ENCODE measurements around the gene SEC63. TPM values are rescaled to one million over a fixed set of nuclear protein-coding genes. Genes with fewer than 3 reads are reported as not detected.
A peak's percentile ranks its signal among the peaks of the same experiment; 100 is the strongest.
"Not testable (repeated sequence)": the region's sequence is repeated elsewhere in the genome, so short reads cannot be mapped to it uniquely, and the experiment has no call there.

The SEC63 gene
- total RNA-seq, 1 donor from 2014 or later: 85.5 TPM

DNA sequence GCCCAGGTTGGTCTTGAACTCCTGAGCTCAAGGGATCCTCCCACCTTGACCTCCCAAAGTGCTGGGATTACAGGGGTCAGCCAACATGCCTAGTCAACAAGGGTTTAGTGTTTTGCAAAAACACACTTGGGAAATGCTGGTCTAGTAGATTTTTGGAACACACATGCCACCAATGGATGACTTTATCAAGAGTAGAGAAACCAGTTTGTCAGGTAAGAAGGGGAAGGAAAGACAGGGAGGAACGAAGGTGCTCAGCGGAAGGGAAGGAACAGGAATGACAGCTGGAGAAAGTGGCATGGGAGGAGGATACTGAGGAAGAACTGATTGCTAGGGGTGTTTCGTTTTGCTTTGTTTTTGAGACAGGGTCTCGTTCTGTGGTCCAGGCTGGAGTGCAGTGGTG, 15.6 kb upstream of the SEC63 start:
- no peak for DNase-seq (ENCODE audit: low spot score)

DNA sequence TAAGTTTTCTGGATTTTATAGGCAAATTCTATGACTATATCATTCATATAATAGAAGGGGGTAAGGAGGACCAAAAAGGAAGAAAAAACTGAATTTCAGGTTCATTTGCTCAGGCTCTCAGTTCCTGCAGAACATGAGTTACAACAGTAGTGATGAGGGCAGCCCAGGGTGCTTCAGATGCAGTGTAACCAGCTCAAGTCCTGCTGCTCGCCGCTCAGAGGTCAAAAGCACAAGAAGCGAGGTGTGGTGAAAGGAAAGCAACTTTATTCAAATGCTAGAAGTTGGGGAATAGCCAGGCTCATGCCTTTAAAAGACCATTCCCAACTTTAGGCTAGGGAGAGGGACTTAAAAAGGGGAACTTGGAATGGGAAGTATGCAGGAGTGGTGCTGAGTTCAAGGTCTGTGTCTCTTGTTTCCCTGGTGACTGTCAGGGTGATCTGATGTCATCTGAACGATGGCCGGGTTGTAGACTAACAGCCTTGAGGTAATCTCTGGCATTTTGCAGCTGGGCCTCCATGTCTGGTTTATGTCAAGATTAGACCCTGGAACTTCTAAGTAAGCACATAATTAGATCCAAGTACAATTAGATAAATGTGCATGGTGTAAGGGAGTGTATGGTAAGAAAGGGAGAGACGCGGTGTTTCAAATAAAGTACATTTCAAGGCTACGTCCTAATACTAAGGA, 14.5 kb upstream of the SEC63 start:
- no peak for DNase-seq (ENCODE audit: low spot score)

DNA sequence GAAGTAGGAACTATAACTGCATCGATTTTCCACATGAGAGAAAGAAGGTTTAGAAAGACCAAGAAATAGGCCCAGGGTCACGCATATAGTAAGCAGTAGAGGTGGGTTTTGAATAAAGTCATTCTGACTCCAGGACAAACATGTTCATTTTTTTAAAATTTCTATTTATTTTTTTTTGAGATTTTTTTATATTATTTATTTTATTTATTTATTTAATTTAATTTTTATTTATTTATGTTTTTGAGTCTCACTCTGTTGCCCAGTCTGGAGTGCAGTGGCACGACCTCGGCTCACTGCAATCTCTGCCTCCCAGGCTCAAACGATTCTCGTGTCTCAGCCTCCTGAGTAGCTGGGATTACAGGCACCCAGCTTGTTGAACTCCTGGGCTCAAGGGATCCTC, 13.2 kb upstream of the SEC63 start:
- no peak for DNase-seq (ENCODE audit: low spot score)

DNA sequence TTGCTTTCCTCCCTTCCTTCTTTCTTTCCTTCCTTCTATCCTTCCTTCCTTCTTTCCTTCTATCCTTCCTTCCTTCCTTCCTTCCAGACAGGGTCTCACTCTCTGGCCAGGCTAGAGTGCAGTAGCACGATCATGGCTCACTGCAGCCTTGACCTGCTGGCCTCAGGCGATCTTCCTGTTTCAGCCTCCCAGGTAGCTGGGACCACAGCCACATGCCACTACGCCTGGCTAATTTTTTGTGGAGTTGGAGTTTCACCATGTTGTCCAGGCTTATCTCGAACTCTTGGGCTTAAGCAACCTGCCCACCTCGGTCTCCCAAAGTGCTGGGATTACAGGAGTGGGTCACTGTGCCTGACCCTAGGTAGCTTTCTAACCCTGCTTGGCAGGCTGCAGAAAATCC, 12.2 kb upstream of the SEC63 start:
- no peak for DNase-seq (ENCODE audit: low spot score)

DNA sequence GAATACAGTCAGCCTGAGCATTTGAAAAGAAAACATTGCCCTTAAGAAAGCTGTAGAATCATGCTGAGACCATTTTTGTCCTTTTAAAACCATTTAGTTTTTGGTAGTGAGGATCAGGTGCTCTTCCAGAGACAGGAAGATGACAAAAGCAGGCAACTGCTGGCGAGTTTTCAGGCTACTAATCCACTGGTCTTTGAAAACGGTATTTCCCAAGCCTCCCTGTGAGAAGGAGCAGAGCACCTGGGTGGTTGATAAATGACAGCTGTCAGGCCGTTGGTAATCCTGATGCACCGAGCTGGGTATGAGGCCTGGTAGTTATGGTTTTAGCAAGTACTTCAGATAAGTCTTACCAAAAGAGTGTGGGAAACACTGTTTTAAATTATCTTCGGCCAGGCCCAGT, 10.1 kb upstream of the SEC63 start:
- DNase-seq (ENCODE audit: low spot score): no peak

DNA sequence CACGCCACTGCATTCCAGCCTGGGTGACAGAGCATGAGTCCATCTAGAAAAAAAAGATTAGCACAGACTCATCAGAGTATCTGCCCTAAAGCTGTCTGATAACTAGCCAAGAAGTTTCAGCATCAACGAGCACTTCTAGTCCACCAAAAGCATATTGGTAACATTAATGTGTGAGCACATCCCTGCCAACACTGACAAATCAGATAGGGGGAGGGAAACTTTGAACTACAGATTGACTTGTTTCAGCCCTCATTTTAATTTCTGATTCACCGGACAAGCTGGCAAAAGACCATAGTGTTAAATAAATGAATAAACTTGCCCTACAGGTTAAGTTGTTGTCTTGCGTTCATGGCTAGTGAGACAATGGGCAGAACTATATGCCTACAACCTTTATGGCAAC, 7.7 kb upstream of the SEC63 start:
- DNase-seq (ENCODE audit: low spot score): no peak

DNA sequence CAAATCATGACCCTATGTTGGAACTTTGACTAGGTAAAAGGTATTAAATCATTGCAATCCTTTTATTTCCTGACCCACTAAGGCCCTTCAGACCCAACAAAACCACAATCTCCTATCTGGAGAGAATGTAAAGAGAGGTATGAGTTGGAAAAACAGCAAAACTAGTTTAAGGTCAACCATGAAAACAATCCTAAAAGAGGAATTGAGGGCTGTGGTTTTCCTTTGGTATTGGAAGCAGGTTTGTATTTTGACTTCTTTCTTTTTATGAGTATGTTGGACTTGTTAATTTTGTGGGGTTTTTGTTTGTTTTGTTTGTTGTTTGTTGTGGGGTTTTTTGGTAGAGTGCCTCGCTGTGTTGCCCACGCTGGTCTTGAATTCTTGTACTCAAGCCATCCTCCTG, 4.7 kb upstream of the SEC63 start:
- no peak for DNase-seq (ENCODE audit: low spot score)

DNA sequence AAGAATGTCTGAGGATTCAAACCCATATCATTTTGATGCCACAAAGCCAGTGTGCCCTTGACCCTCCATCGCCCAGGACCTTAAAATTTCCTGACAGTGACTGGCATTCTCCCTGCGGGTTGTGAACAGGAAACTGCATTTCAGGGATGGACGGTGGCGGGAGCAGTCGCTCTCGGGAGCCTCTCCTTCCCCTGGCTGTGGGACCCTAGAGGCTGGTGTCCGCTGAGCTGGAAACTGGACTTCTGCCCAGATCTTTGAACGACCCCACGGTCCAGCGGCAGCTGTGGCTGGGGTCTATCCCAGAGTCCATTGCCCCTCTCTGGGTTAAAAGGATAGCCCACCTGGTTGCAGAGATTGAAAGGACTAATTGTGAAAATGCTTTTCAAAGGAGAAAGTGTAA, 1.4 kb upstream of the SEC63 start:
- DNase-seq (ENCODE audit: low spot score): no peak

DNA sequence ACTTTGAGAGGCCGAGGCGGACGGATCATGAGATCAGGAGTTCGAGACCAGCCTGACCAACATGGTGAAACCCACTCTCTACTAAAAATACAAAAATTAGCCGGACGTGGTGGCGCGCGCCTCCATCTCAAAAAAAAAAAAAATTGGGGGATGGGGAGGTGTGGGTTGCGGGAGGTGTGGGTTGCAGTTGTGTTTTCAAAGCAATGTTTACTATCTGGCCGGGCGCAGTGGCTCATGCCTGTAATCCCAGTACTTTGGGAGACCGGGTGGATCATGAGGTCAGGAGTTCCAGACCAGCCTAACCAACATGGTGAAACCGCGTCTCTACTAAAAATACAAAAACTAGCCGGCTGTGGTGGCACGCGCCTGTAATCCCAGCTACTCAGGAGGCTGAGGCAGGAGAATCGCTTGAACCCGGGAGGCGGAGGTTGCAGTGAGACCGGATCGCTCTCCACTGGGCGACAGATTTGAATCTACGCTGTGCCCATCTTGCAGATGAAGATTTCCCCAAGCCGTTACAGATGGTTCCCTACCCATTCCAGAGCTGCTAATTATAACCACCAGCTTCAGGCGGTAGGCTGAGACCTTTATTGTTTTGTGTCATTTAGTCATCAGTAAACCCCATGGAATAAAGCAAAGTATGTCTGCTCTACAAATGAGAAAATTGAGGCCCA, 818 bp upstream of the SEC63 start:
- DNase-seq (ENCODE audit: low spot score): not testable (repeated sequence)

DNA sequence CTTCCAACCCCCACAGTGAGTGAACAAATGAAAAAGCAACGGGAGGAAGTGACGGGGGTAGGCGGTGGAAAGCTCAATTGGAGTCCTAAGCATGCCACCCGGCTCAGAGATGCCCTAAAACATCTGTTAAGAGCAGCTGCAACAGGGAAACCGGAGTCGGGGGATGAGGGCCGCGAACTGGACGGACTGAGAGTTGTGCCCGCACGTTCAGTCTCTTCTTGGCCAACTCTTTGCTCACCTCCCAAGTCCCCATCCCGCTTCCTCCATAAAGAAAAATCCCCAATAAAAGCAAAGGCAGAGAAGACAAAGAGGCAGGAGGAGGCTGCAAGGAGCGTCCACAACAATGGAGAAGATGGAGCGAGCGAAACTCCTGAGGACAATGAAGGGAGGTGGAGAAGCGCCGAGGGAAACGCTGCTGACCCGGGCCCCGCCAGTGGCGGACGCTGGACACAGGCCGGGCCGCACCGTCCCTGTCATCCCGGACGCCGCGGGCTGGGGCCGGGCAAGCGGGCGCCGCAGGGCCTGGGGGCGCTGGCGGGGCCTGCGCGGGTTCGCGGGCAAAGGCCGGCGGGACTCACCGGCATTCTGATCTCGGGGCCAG, 600 bp downstream of the SEC63 start:
- DNase-seq (ENCODE audit: low spot score): peak; percentile 52

DNA sequence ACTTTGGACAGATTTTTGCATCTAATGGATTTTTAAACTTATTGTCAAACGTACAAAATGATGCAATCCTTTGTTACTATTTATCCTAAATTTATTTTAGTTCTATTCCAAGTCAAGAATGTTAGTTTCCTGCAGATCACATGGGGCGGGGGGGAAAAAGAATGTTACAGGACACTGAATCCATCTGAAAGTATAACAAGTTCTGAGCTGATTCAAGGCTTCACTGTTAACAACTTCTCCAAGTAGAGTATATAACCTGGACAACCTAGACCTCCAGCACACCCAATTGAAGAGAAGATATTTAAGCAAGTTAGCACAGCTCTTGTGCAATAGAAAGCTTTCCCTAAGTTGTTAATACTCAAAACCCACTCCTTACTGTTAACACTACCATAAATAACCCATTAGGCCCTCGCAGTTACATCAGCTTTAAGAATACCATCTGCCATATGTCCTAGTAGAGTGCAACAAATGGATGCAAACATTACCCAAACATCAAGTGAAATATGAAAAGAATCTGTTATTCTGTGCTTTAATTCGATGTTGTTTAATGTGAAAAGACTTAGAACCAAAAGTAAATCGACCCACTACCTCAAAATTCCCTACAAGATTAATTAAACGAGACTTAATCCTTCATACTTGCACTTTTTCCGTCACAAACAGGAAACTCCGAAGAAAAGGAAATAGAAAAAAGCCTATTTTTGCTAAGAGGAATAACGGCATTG, 1.3 kb downstream of the SEC63 start:
- DNase-seq (ENCODE audit: low spot score): no peak

DNA sequence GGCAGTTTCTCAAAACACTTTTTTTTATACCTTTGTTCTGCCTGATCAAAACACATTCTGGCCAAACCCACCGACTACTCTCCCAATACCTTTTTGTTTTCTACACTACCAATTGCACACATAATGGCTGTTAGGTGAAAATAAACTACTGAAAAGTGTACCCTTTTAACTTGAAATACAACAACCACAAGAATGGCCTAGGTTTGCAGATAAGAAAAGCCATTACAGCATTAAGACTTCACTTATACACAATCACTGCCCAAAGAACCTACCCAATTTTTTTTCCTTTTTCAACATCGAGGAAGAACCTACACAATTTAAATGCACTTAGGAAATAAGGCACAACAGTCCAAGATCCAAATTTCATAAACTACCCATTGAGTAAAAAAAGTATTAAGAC, 1.8 kb downstream of the SEC63 start:
- DNase-seq (ENCODE audit: low spot score): no peak

DNA sequence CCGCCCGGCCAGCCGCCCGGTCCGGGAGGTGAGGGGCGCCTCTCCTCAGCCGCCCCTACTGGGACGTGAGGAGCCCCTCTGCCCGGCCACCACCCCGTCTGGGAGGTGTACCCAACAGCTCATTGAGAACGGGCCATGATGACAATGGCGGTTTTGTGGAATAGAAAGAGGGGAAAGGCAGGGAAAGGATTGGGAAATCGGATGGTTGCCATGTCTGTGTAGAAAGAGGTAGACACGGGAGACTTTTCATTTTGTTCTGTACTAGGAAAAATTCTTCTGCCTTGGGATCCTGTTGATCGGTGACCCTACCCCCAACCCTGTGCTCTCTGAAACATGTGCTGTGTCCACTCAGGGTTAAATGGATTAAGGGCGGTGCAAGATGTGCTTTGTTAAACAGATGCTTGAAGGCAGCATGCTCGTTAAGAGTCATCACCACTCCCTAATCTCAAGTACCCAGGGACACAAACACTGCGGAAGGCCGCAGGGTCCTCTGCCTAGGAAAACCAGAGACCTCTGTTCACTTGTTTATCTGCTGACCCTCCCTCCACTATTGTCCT, 4.1 kb downstream of the SEC63 start:
- not testable (repeated sequence) for DNase-seq (ENCODE audit: low spot score)

DNA sequence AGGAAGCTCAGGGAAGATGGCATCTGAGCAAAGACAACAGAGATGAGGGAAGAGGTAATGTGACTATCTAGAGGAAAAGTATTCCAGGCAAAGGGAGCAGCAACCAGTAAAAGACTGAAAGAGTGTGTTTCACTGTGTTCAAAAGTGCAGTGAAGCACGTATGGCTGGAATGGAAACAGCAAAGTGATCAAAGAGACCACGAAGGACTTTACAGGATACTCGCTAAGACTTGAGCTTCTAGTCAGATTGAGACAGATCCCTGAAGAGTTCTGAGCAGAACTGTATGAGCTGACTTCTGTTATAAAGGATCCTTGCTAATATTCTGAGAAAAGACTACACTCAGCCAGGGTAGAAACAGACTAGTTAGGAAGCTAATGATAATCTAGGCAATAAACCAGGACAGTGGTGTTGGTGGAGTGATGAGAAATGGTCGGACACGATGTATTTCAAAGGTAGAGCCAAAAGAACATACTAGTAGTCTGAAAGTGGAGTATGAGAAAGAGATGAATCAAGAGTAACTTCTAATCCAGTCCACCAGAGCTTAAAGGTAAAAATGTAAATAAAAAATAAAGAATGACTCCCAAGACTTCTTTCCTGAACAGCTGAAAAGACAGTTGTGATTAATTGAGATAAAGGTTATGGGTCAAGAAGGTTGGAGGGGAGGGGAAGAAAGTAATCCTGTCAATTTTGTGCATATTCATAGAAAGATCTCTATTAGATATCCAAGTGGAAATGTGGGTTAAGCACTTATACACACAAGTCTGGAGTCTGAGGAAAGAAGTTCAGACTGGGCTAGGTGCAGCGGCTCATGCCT, 14.2 kb downstream of the SEC63 start:
- DNase-seq (ENCODE audit: low spot score): no peak

DNA sequence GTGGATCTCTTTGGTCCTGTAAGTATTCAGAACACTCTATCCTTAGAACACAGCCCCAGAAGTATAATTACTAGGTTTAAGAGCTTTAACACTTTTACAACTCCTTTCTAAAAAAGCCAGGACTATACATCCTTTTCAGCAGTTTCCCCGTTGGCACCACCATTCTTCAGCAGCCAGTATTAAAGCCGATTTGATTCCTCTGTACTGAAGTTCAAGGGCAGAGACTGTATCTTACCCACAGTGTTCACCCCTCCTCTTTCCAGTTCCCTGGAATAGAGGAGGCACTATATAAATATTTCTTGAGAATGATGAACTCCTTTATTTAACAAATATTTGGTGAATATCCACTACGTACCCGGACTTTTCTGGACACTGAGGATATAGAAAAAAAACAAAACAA, 15.9 kb downstream of the SEC63 start:
- no peak for DNase-seq (ENCODE audit: low spot score)

DNA sequence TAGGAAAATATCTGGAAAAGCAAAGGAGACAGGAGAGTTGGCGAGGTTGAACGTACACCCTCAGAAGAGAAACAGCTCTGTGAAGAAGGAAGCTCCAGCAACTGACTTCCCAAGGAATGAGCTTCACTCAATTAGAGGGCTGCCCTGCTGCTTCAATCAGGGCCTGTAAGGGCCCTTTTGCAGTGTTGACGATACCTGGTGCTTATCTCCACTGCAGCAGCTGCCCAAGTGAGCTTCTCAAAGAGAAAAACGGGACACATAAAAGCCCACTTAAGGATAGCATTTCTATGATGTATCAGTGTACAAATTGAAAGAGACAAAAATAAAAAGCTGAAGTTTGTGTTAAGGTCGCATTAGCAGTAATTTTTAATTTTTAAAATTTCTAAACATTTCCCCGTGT, 16.4 kb downstream of the SEC63 start:
- no peak for DNase-seq (ENCODE audit: low spot score)

DNA sequence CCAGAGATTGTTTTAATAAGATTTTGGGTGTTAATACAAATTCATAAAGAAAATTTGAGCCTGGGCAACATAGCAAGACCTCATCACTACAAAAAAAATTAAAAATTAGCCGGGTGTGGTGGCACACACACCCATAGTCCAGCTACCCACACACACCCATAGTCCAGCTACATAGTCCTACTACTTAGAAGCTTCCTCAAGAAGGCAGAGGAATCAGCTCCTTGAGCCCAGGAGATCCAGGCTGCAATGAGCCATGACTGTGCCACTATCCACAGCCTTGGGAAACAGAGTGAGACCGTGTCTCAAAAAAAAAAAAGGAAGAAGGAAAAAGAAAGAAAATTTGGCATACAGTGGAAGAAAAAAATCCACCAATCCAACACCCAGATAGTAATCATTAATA, 16.8 kb downstream of the SEC63 start:
- no peak for DNase-seq (ENCODE audit: low spot score)

DNA sequence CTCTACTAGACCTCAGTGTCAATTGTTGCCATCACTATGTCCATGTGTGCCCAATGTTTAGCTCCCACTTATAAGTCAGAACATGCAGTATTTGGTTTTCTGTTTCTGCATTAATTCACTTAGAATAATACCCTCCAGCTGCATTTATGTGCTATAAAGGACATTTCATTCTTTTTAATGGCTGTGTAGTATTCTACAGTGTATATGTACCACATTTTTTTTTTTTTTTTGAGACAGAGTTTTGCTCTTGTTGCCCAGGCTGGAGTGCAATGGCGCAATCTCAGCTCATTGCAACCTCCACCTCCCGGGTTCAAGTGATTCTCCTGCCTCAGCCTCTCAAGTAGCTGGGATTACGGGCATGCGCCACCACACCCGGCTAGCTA, 21.1 kb downstream of the SEC63 start:
- not testable (repeated sequence) for DNase-seq (ENCODE audit: low spot score)

DNA sequence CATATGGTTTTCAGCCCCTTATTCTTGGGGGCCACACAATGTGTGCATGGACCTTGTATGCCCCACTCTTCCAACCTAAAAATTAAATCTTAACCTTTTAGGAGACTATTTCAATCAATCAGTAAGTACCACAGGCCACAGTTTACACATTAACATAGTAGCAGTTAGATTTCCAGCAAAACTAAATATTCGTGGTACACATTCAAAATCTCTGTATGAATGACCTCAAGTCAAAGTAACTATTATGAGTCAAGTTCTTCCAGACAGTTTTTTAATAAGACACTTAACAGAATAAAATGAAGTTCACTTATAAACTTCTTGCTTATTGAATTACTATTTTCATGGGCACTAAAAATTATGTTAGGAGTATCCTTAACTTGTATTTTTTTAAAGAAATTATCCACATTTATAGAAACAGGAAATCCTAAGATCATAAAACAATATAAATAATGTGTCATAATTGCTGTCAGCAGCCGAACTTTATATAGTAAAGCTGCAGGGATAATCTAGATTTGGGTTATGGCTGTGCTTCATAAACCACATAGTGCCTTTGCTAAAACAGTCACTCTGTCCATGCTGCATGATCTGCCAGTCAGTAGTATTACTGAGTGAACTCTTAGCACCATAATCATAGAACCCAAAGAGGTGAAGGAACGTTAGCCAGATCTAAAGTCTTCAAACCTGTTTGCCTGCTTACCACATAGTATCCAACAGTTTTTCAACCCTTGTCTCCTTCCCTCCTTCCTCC, 21.7 kb downstream of the SEC63 start:
- no peak for DNase-seq (ENCODE audit: low spot score)

DNA sequence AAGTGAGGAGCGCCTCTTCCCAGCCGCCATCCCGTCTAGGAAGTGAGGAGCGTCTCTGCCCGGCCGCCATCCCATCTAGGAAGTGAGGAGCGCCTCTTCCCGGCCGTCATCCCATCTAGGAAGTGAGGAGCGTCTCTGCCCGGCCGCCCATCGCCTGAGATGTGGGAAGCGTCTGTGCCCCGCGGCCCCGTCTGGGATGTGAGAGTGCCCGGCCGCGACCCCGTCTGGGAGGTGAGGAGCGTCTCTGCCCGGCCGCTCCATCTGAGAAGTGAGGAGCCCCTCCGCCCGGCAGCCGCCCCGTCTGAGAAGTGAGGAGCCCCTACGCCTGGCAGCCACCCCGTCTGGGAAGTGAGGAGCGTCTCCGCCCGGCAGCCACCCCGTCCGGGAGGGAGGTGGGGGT, 23.8 kb downstream of the SEC63 start:
- DNase-seq (ENCODE audit: low spot score): not testable (repeated sequence)

DNA sequence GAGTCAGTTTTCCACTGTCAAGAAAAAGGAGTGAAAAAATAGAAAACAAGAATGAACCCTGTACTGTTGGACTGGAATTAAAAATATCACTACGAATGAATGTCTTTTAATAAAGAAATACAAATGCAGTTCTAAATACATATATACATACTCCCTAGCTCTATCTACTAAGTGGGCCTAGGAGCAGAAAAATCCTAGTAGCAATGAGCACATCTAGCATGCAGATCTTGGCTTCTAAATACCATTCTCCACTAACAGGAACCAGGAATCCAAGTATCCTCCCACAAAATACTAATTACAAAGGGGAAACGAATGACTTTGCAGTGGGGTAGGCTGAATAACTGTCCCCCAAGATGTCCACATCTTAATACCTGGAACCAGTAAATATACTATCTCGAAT, 25.4 kb downstream of the SEC63 start:
- no peak for DNase-seq (ENCODE audit: low spot score)
